AG10803 (cell line): Measurements from ENCODE around the gene DUSP21.
"Not testable (repeated sequence)": the region's sequence is repeated elsewhere in the genome, so short reads cannot be mapped to it uniquely, and the experiment has no call there.

Experiments used
- DNase-seq: peaks from one replicate; pipeline ENCODE4 v3.0.0; 2010; ENCODE audit warnings: low read depth
- H3K4me3 ChIP-seq: 2 replicates; pipeline ENCODE4 v1.5.1; 2011; ENCODE audit warnings: mild to moderate bottlenecking, low read length, control low read depth
- CTCF ChIP-seq: conservative IDR thresholded peaks from 2 replicates; pipeline ENCODE4 v1.5.1; 2011; ENCODE audit warnings: mild to moderate bottlenecking, low read length, control low read depth, inconsistent platforms

The DUSP21 gene

DNA sequence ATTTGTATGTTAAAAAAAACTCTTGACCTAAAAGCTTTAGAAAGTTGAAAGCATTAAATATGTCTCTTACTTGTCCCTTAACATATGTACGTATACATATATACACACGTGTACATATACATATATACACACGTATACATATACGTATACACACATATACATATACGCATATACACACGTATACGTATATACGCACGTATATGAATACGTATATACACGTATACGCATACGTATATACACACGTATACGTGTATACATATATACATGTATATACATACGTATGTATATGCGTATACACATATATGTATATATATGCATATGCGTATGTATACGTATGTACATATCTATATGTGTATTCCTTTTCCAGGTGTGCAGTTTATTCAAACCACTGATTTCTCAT lies 32.9 kb downstream of the DUSP21 start:
- TF ChIP-seq CTCF = no peak
- H3K4me3 ChIP-seq = no peak overlapping the region
- no peak for DNase-seq

- DNase-seq = no peak
- no peak for TF ChIP-seq CTCF
- H3K4me3 ChIP-seq = no peak overlapping the region
Observed at GRCh38 chrX:44878780-44879179, 35.0 kb downstream of the DUSP21 start.

GRCh38 chrX:44881549-44881948 lies 37.7 kb downstream of the DUSP21 start:
- H3K4me3 ChIP-seq = no peak overlapping the region
- DNase-seq = no peak
- no peak for TF ChIP-seq CTCF

DNA sequence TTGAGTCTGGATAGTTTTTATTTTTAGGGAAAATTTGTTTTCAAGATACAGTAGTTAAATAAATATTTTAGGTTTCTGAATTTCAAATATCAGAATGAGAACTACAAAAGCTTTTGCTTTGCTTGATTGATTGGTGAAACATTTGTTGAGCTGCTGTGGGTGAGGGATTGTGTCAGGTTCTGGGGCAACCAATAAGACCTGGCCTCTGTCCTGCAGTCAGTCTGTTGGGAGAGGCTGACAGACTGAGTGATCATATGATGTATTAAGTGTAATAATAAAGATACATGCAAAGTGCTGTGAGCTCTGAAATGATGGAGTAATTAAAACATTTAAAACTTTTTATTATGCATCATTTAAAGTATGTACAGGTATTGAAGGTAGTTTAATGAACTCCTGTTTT lies 38.8 kb downstream of the DUSP21 start:
- no peak overlapping the region for H3K4me3 ChIP-seq
- DNase-seq = no peak
- TF ChIP-seq CTCF = no peak

GRCh38 chrX:44884944-44885343 lies 41.1 kb downstream of the DUSP21 start:
- no peak for TF ChIP-seq CTCF
- DNase-seq = no peak

DNA sequence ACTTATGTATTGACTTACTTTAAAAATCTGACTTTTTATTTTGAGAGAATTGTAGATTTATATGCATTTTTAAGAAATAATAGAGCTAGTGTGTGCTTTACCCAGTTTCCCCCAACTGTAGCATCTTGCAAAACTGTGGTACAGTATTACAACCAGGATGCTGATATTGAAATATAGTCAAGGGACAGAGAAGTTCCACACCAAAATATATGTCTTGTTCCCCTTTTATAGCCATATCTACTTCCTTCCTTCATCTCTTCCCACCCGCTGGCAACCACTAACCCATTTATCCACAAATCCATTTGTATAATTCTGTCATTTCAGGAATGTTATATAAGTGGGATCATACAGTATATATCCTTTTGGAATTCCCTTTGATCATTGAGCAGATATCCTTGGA lies 46.0 kb downstream of the DUSP21 start:
- no peak overlapping the region for H3K4me3 ChIP-seq
- TF ChIP-seq CTCF = no peak
- DNase-seq = no peak

More at GRCh38 chrX:44884944-44885343, 41.1 kb downstream of the DUSP21 start:
- H3K4me3 ChIP-seq = no peak overlapping the region

DNA sequence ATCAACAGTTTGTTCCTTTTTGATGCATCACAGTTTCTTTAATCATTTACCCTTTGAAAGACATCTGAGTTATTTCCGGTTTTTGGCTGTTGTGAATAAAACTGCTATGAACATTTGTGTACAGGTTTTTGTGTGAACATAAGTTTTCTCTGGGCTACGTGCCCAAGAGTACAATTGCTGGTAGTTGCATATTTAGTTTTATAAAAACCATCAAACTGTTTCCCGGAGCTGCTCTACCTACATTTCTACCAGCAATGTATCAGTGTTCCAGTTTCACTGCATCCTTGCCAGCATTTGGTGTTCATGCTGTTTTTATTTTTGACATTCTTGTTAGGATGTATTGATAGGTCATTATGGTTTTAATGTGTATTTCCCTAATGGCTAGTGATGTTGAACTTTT lies 46.4 kb downstream of the DUSP21 start:
- DNase-seq = no peak
- H3K4me3 ChIP-seq = no peak overlapping the region
- no peak for TF ChIP-seq CTCF

- not testable (repeated sequence) for H3K4me3 ChIP-seq
Observed at GRCh38 chrX:44890687-44891086, 46.9 kb downstream of the DUSP21 start.

More at GRCh38 chrX:44890687-44891086, 46.9 kb downstream of the DUSP21 start:
- DNase-seq = not testable (repeated sequence)
